Esophagus squamous epithelium (tissue), 5 donors: Measurements from ENCODE around the gene FGFBP2. TPM values are rescaled to one million over a fixed set of nuclear protein-coding genes. Genes with fewer than 3 reads are reported as not detected.

ENCODE experiments used
- DNase-seq: peaks from one replicate; lab custom pipeline; 2025; lab: John Stamatoyannopoulos, UW
- H3K27ac ChIP-seq, 4 donors: fragments of 200-600 bp; sonication (generic); one replicate each; pipeline ENCODE4 v1.5.1; 2016 to 2019; ENCODE audit warnings: mild to moderate bottlenecking in 1 of 4
- H3K27me3 ChIP-seq, 4 donors: fragments of 200-600 bp; sonication (generic); 1 replicate in 3 of 4; 2 replicates in 1 of 4; pipeline versions ENCODE4 v1.5.1 to v1.6.0; 2017 to 2021; ENCODE audit warnings: antibody characterized with exemption in 1 of 4
- H3K36me3 ChIP-seq, 3 donors: fragments of 200-600 bp; sonication (generic); one replicate each; pipeline ENCODE4 v1.5.1; 2016 to 2019
- H3K4me1 ChIP-seq, 3 donors: fragments of 200-600 bp; sonication (generic); one replicate each; pipeline ENCODE4 v1.5.1; 2017 to 2019
- H3K4me3 ChIP-seq, 4 donors: fragments of 200-600 bp; sonication (generic); 1 replicate in 3 of 4; 2 replicates in 1 of 4; pipeline ENCODE4 v1.5.1; 2016 to 2019; ENCODE audit warnings: mild to moderate bottlenecking in 2 of 4, moderate library complexity in 1 of 4
- H3K9me3 ChIP-seq, 3 donors: fragments of 200-600 bp; sonication (generic); one replicate each; pipeline ENCODE4 v1.5.1; 2016 to 2019
- CTCF ChIP-seq, 6 experiments: fragments of 450-650 bp in 4 of 6; fragments of 200-600 bp in 2 of 6; sonication (generic) in 2 of 6; IDR thresholded peaks; one replicate each; pipeline ENCODE4 v1.5.1; 2016 to 2019; ENCODE audit warnings: antibody characterized with exemption in 6 of 6, mild to moderate bottlenecking in 4 of 6, moderate library complexity in 4 of 6
- POLR2A ChIP-seq, 4 donors: fragments of 450-650 bp; IDR thresholded peaks; one replicate each; pipeline ENCODE4 v1.6.1; 2017; ENCODE audit warnings: antibody characterized with exemption in 4 of 4, mild to moderate bottlenecking in 4 of 4, moderate library complexity in 3 of 4
- WGBS, 2 donors: methylation state at CpG; one replicate each; pipeline ENCODE4 v1.1.5; 2018; 5-methylcytosine and 5-hydroxymethylcytosine counted together
- intact Hi-C: fragments of 100-400 bp; cut with DNase I; formaldehyde crosslinking; loops from one replicate; pipeline ENCODE4 v1.15.0; 2022
- total RNA-seq, 4 donors: library from RNA; depleted of rRNA; stranded (reverse); fragments of >200 nt; gene quantifications; one replicate each; pipeline ENCODE4 v1.1.0, GENCODE V29; 2016
- donor health status: DM: yes; HTN: yes; CAD: no.

FGFBP2 gene
- total RNA-seq, 4 donors from 2014 or later, result not detected

- intact Hi-C loops, result no loop called here
- no peaks in the 10 kb centered on the region for H3K9me3 ChIP-seq
- no peaks in the 10 kb centered on the region for H3K4me1 ChIP-seq
- H3K27ac ChIP-seq, result no peak overlapping the region
- TF ChIP-seq POLR2A (IDR thresholded peaks at IDR 0.05), result no peak
- TF ChIP-seq CTCF (IDR thresholded peaks at IDR 0.05), result no peak
- no peak for DNase-seq
- WGBS, 2 donors, result 75 to 82% methylated on average over 11 of the region's 11 CpGs
- H3K27me3 ChIP-seq, result no peaks in the 10 kb centered on the region
- no peak overlapping the region for H3K4me3 ChIP-seq
- no peaks in the 10 kb centered on the region for H3K36me3 ChIP-seq
Measured at GRCh38 chr4:15968551-15969300, 5.8 kb upstream of the FGFBP2 start.

GRCh38 chr4:15965325-15965724, 2.4 kb upstream of the FGFBP2 start:
- TF ChIP-seq CTCF (IDR thresholded peaks at IDR 0.05) (no peak), POLR2A (IDR thresholded peaks at IDR 0.05) (no peak)
- H3K36me3 ChIP-seq, result no peaks in the 10 kb centered on the region
- H3K27ac ChIP-seq, result no peak overlapping the region
- no peaks in the 10 kb centered on the region for H3K9me3 ChIP-seq
- WGBS, 2 donors, result 82 to 96% methylated on average over 4 to 5 of the region's 5 CpGs
- no peak overlapping the region for H3K4me3 ChIP-seq
- DNase-seq, result no peak
- intact Hi-C loops, result no loop called here
- H3K27me3 ChIP-seq, result no peaks in the 10 kb centered on the region
- no peaks in the 10 kb centered on the region for H3K4me1 ChIP-seq

GRCh38 chr4:15964159-15964558, 1.2 kb upstream of the FGFBP2 start:
- DNase-seq, result no peak
- H3K4me3 ChIP-seq, result no peak overlapping the region
- no peaks in the 10 kb centered on the region for H3K27me3 ChIP-seq
- WGBS, 2 donors, result 65 to 71% methylated on average over 5 of the region's 5 CpGs
- H3K36me3 ChIP-seq, result no peaks in the 10 kb centered on the region
- no peaks in the 10 kb centered on the region for H3K4me1 ChIP-seq
- TF ChIP-seq CTCF (IDR thresholded peaks at IDR 0.05) (peak in 1 of 6 experiments; percentile 5), POLR2A (IDR thresholded peaks at IDR 0.05) (no peak)
- H3K27ac ChIP-seq, result no peak overlapping the region
- H3K9me3 ChIP-seq, result no peaks in the 10 kb centered on the region
- intact Hi-C loops, result no loop called here

GRCh38 chr4:15963576-15963975, 601 bp upstream of the FGFBP2 start:
- intact Hi-C loops, result no loop called here
- Histone ChIP-seq H3K9me3 (no peaks in the 10 kb centered on the region), H3K27ac (no peak overlapping the region), H3K27me3 (no peaks in the 10 kb centered on the region), H3K4me3 (no peak overlapping the region), H3K36me3 (no peaks in the 10 kb centered on the region), H3K4me1 (no peaks in the 10 kb centered on the region)
- TF ChIP-seq CTCF (IDR thresholded peaks at IDR 0.05), result no peak
- 34 to 42% methylated on average over 3 to 4 of the region's 4 CpGs for WGBS, 2 donors
- DNase-seq, result no peak

- WGBS, 2 donors, result 72 to 76% methylated on average over 16 of the region's 16 CpGs
- intact Hi-C loops, result no loop called here
- Histone ChIP-seq H3K9me3 (no peaks in the 10 kb centered on the region), H3K27me3 (no peaks in the 10 kb centered on the region), H3K4me1 (no peaks in the 10 kb centered on the region), H3K4me3 (no peak overlapping the region), H3K27ac (no peak overlapping the region), H3K36me3 (no peaks in the 10 kb centered on the region)
- TF ChIP-seq POLR2A (IDR thresholded peaks at IDR 0.05), result no peak
- no peak for TF ChIP-seq CTCF (IDR thresholded peaks at IDR 0.05)
- DNase-seq, result no peak
Measured at GRCh38 chr4:15961781-15962510, 1.0 kb downstream of the FGFBP2 start.
